Measurements from ENCODE around the gene GRHL1. TPM values are rescaled to one million over a fixed set of nuclear protein-coding genes. Genes with fewer than 3 reads are reported as not detected.

GRHL1 gene
- total and polyA plus RNA-seq, 2 donors (not counting 3 experiments of a cell fraction or from before 2014, with no cell fraction given): 0.37 to 1.1 TPM

DNA sequence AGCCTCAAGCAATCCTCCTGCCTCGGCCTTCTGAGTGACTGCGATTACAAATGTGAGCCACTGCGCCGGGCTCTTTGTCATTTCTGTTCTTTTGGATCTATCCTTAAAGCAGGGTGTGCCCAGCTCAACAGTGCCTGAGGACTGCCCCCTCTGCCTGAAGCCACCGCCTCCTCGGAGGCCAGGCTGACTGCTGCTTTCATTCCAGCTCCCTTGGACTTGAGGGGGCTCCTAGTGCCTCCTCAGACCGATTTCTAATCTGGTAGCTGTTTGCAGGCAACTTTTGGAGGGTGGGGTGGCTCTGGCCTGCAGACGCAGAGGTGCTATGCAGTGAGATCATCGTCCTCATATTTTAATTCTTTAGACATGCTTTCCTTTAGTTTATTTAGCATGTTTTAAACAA, 55.9 kb downstream of the GRHL1 start:
- ChIA-PET POLR2A (no interaction called here), CTCF (interaction anchor here (1.3 to 5.7 kb wide), 2 partner anchors 20 to 24 kb away, joined by 3 to 53 read pairs; no protein-coding TSS in a partner anchor)
- TF ChIP-seq, protein P1, sequence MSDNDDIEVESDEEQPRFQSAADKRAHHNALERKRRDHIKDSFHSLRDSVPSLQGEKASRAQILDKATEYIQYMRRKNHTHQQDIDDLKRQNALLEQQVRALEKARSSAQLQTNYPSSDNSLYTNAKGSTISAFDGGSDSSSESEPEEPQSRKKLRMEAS (IDR thresholded peaks at IDR 0.05; ENCODE audit: insufficient read depth, insufficient read length): no peak
- TF ChIP-seq FOS (IDR thresholded peaks at IDR 0.05; ENCODE audit: borderline replicate concordance, insufficient read depth, low read length): no peak
- no peak for TF ChIP-seq GATA2 (IDR thresholded peaks at IDR 0.05; ENCODE audit: insufficient read depth, insufficient read length, low read depth, low read length)
- TF ChIP-seq JUN (IDR thresholded peaks at IDR 0.05; ENCODE audit: borderline replicate concordance, insufficient read depth, insufficient read length, low read depth): no peak
- TF ChIP-seq EZH2 (IDR thresholded peaks at IDR 0.05; ENCODE audit: borderline replicate concordance, low read depth, low read length, severe bottlenecking): no peak
- TF ChIP-seq MYC (IDR thresholded peaks at IDR 0.05; ENCODE audit: low read depth, low read length): no peak
- TF ChIP-seq POLR2AphosphoS5 (IDR thresholded peaks at IDR 0.05; ENCODE audit: insufficient read depth, low read depth, low read length): no peak
- TF ChIP-seq, protein P2, sequence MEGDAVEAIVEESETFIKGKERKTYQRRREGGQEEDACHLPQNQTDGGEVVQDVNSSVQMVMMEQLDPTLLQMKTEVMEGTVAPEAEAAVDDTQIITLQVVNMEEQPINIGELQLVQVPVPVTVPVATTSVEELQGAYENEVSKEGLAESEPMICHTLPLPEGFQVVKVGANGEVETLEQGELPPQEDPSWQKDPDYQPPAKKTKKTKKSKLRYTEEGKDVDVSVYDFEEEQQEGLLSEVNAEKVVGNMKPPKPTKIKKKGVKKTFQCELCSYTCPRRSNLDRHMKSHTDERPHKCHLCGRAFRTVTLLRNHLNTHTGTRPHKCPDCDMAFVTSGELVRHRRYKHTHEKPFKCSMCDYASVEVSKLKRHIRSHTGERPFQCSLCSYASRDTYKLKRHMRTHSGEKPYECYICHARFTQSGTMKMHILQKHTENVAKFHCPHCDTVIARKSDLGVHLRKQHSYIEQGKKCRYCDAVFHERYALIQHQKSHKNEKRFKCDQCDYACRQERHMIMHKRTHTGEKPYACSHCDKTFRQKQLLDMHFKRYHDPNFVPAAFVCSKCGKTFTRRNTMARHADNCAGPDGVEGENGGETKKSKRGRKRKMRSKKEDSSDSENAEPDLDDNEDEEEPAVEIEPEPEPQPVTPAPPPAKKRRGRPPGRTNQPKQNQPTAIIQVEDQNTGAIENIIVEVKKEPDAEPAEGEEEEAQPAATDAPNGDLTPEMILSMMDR (IDR thresholded peaks at IDR 0.05; ENCODE audit: extremely low read depth in 1 of 2, insufficient read depth in 1 of 2, low read depth in 1 of 2, low read length in 2 of 2): no peak
- TF ChIP-seq POLR2A (IDR thresholded peaks at IDR 0.05; ENCODE audit: low read depth, low read length): no peak
- H3K79me2 ChIP-seq (ENCODE audit: control insufficient read depth, insufficient read depth, low read length): no peaks in the 10 kb centered on the region
- no TSS peak for BruUV-seq (replicated peaks)
- no peaks in the 10 kb centered on the region for H3K27me3 ChIP-seq (ENCODE audit: control insufficient read depth in 2 of 2, insufficient read depth in 2 of 2, low read length in 2 of 2)
- no peaks in the 10 kb centered on the region for H3K36me3 ChIP-seq (ENCODE audit: control insufficient read depth in 2 of 2, extremely low read depth in 1 of 2, insufficient read depth in 2 of 2, low read length in 2 of 2)
- H3K4me1 ChIP-seq (ENCODE audit: control insufficient read depth, extremely low read depth, insufficient read depth, low read length): no peaks in the 10 kb centered on the region
- H3K4me2 ChIP-seq (ENCODE audit: insufficient read depth, low read length): no peak overlapping the region
- H3K4me3 ChIP-seq (replicated peaks in 1 of 3; ENCODE audit: insufficient read depth in 1 of 3, low read depth in 1 of 3, low read length in 3 of 3): no peak overlapping the region
- no peaks in the 10 kb centered on the region for H3K9me3 ChIP-seq (replicated peaks; ENCODE audit: control insufficient read depth, insufficient read depth, low read length)
- FAIRE-seq (no peak), DNase-seq (ENCODE audit: low read depth, low spot score) (no peak)
- H3K27ac ChIP-seq (ENCODE audit: insufficient read depth, low read depth, low read length): no peak overlapping the region
- H3K9me1 ChIP-seq (replicated peaks; ENCODE audit: control insufficient read depth, extremely low read depth, insufficient read depth, low read length): no peaks in the 10 kb centered on the region
- dilution Hi-C loops (cut with MboI; ENCODE audit: extremely low pct_ligation_motif_present, low sequenced_read_pairs): no loop called here
- no peaks in the 10 kb centered on the region for H4K20me1 ChIP-seq (replicated peaks; ENCODE audit: control insufficient read depth, extremely low read depth, insufficient read depth, low read length)
- H3K9ac ChIP-seq (replicated peaks; ENCODE audit: extremely low read depth, insufficient read depth, low read length): no peak overlapping the region
- intact Hi-C loops (cut with micrococcal nuclease): no loop called here
- no peak overlapping the region for H2AFZ ChIP-seq (ENCODE audit: low read depth, low read length)

All from endothelial cell of umbilical vein (primary cell).